Activated CD8-positive, alpha-beta memory T cell treated with anti-CD3 and anti-CD28 coated beads for 36 hours (primary cell): ENCODE results near the gene MSX2. TPM values are rescaled to one million over a fixed set of nuclear protein-coding genes. Genes with fewer than 3 reads are reported as not detected.
"Not testable (repeated sequence)": the region's sequence is repeated elsewhere in the genome, so short reads cannot be mapped to it uniquely, and the experiment has no call there.

Source experiments
- CTCF ChIA-PET: fragments of 350-600 bp; sonication (Branson Sonifier 250); formaldehyde crosslinking; loops from one replicate; lab custom pipeline; 2021; ENCODE audit warnings: antibody characterized with exemption; lab: Charles Lee
- POLR2A ChIA-PET: fragments of 350-600 bp; sonication (Branson Sonifier 250); formaldehyde crosslinking; loops from one replicate; lab custom pipeline; 2021; ENCODE audit warnings: antibody characterized with exemption; lab: Charles Lee
- total RNA-seq, 2 experiments: library from RNA; stranded (reverse); gene quantifications; one replicate each; pipeline ENCODE4 v1.2.3, GENCODE V29; 2021

MSX2 gene
- total RNA-seq, 2 experiments from 2014 or later = not detected

DNA sequence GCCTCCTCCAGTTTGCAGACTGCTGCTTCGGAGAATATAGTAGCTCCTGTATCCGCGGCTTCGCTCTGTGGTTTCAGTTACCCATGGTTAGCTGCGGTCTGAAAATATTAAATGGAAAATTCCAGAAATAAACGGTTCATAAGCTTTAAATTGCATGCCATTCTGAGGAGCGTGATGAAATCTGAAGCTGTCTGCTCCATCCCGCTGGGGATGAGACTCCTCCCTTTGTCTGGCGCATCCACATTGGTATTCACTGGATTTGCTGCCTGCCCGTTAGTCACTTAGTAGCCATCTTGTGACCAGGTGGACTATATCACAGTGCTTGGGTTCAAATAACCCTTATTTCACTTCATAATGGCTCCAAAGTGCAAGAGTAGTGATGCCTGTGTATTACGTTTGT is 36.3 kb downstream of the MSX2 start:
- POLR2A ChIA-PET = no interaction called here
- CTCF ChIA-PET = no interaction called here

DNA sequence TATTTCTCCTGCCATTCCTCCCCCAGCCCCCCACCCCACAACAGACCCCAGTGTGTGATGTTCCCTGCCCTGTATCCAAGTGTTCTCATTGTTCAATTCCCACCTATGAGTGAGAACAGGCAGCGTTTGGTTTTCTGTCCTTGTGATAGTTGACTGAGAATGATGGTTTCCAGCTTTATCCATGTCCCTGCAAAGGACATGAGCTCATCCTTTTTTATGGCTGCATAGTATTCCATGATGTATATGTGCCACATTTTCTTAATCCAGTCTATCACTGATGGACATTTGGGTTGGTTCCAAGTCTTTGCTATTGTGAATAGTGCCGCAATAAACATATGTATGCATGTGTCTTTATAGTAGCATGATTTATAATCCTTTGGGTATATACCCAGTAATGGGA is 37.0 kb downstream of the MSX2 start:
- POLR2A ChIA-PET, CTCF ChIA-PET: not testable (repeated sequence)

- POLR2A ChIA-PET = no interaction called here
- CTCF ChIA-PET = no interaction called here
These were observed 39.9 kb downstream of the MSX2 start for GRCh38 chr5:174764309-174764708.

DNA sequence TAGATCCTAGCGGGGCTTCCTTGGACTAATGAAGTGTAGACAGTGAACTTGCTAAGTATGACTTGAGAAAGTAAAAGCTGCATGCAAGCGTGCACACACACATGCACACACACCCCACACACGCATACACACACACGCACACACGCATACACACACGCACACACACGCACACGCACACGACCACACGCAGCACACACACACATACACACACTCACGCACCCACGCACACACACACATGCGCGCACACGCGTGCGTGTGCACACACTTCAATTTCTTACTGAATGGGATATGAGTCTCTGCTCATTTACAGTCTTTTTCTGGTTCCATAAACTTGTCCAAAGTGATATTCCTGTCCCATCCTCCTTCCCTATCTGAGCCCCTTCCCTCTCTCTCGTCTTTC is 41.2 kb downstream of the MSX2 start:
- ChIA-PET POLR2A (no interaction called here), CTCF (no interaction called here)

DNA sequence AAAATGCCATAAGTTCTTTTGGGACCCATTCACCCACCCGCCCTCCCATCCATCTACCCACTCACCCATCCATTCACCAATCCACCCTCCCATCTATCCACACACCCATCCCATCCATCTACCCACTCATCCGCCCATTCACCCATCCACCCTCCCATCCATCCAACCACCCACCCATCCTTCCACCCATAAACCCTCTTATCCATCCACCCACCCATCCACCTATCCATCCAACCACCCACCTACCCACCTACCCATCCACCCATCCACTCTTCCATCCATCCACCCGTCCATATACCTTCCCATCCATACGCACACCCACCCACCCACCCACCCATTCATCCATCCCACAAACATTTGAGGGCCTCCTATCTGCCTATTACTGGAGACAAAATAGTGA is 43.3 kb downstream of the MSX2 start:
- CTCF ChIA-PET = no interaction called here
- POLR2A ChIA-PET = no interaction called here

DNA sequence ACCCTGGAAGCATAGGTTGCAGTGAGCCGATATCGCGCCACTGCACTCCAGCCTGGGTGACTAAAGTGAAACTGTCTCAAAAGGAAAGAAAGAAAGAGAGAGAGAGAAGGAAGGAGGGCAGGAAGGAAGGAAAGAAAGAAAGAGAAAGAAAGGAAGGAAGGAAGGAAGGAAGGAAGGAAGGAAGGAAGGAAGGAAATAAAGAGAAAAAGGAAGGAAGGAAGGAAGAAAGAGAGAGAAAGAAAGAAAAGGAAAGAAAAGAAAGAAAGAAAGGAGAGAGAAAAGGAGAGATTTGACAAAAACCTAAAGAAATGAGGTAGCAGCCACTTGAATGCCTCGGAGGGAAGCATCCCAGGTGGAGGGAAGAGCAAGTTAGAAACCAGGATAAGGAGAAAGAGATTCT is 44.6 kb downstream of the MSX2 start:
- POLR2A ChIA-PET = no interaction called here

DNA sequence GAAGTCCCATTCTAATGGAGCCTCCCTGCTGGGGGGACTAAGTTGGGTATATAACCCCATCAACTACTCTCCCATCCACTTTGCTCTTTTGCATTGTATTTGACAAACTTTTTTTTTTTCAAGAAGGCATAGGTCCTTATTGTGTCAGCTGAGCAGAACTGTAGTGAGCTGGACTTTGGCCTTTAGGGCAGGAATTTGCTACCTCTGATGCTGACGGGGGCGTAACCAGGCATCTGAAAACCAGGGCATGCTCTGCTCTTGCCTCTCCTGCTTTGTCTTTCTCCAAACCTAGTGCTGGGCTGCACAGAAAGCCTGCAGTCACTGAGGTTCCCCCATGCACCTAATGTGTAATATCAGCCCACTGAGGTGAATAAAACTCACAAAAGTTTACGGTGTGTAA is 49.0 kb downstream of the MSX2 start:
- CTCF ChIA-PET = no interaction called here
- POLR2A ChIA-PET = no interaction called here

More for the DNA sequence above, 44.6 kb downstream of the MSX2 start:
- CTCF ChIA-PET = no interaction called here

DNA sequence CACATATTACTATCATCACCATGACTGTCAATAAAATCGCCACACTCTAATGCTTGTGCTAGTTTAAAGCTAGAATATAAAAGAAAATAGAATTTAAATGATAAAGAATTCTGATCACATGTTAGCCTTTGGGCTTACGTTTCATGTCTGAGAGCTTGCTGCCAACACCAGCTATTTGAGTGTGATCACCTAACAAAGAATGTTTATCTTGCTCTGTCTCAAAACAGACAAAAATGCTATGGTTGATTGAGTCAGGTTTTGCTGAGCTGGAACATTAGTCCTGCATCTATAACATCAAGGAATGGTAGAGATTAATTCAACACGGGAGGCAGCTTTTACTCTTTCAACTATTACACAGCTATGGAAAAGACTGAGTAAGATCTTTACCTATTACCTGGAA is 50.7 kb downstream of the MSX2 start:
- CTCF ChIA-PET = interaction anchor here (0.7 kb wide), 1 partner anchor 20 kb away, joined by 3 read pairs; no protein-coding TSS in a partner anchor

DNA sequence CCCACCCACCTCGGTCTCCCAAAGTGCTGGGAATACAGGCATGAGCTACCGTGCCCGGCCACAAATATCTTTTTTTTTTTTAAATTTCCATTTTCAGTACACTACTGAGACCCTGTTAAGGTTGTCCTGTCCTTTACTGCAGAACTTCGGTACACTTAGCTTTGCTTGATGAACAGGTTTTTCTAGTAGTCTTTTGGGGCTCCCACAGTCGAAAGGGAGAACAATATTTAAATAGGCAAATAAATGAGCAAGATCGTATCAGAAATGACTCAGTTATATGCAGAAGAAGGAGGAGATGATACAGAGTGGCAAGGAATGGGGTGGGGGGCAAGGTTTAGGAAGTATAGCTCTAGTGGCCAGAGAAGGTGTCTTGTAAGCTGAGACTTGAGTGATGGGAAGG is 52.7 kb downstream of the MSX2 start:
- CTCF ChIA-PET = no interaction called here

More for the DNA sequence above, 50.7 kb downstream of the MSX2 start:
- POLR2A ChIA-PET = no interaction called here

DNA sequence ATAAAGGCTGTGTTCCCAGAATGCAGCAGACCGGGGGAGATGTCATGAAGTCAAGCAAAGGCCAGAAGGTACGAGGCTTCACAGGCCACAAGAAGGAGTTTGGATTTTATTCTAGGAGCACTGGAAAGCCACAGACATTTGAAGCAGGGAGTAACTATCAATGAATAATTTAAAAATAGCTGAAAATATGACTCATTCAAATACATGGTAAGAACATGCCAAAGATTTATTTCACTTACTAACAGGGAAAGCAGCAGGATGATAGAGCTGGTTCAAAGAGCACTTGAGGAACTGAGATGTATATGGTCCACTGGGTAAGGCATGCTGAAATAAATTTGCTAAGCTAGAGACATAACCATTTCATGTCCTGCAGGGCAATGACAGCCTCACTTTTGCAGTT is 53.2 kb downstream of the MSX2 start:
- ChIA-PET POLR2A (no interaction called here), CTCF (no interaction called here)

More for the DNA sequence above, 52.7 kb downstream of the MSX2 start:
- POLR2A ChIA-PET = no interaction called here
